Hepatocyte (in vitro differentiated cells): ENCODE data around the gene NUP210L. TPM values are rescaled to one million over a fixed set of nuclear protein-coding genes. Genes with fewer than 3 reads are reported as not detected.

Experiments used
- DNase-seq: peaks from one replicate; pipeline ENCODE4 v3.0.0-alpha.2; 2016; ENCODE audit warnings: low spot score
- H2AFZ ChIP-seq: fragments of 200-600 bp; sonication (generic); 2 replicates; pipeline ENCODE4 v1.6.0; 2016; ENCODE audit warnings: antibody characterized with exemption, mild to moderate bottlenecking
- H3K27ac ChIP-seq: fragments of 200-600 bp; sonication (generic); 2 replicates; pipeline ENCODE4 v1.5.1; 2016; ENCODE audit warnings: mild to moderate bottlenecking
- H3K27me3 ChIP-seq: fragments of 200-600 bp; sonication (generic); 2 replicates; pipeline ENCODE4 v1.6.1; 2016
- H3K36me3 ChIP-seq: fragments of 200-600 bp; sonication (generic); replicated peaks from 2 replicates; pipeline ENCODE4 v1.5.1; 2016; ENCODE audit warnings: low read depth; ENCODE audit not compliant: insufficient read depth
- H3K4me1 ChIP-seq: fragments of 200-600 bp; sonication (generic); 2 replicates; pipeline ENCODE4 v1.5.1; 2016; ENCODE audit warnings: mild to moderate bottlenecking, moderate library complexity; ENCODE audit not compliant: insufficient read depth
- H3K4me2 ChIP-seq: fragments of 200-600 bp; sonication (generic); 2 replicates; pipeline ENCODE4 v1.6.0; 2016
- H3K4me3 ChIP-seq: fragments of 200-600 bp; sonication (generic); 2 replicates; pipeline ENCODE4 v1.5.1; 2016; ENCODE audit warnings: mild to moderate bottlenecking
- H3K79me2 ChIP-seq: fragments of 200-600 bp; sonication (generic); 2 replicates; pipeline ENCODE4 v1.6.0; 2017; ENCODE audit warnings: mild to moderate bottlenecking
- H3K9me2 ChIP-seq: fragments of 200-600 bp; sonication (generic); replicated peaks from 2 replicates; pipeline ENCODE4 v1.6.0; 2017; ENCODE audit warnings: mild to moderate bottlenecking; ENCODE audit not compliant: insufficient read depth
- H3K9me3 ChIP-seq: fragments of 200-600 bp; sonication (generic); 2 replicates; pipeline ENCODE4 v1.5.1; 2016; ENCODE audit warnings: low read depth, mild to moderate bottlenecking
- H4K20me1 ChIP-seq: fragments of 200-600 bp; sonication (generic); 2 replicates; pipeline ENCODE4 v1.6.0; 2016; ENCODE audit warnings: mild to moderate bottlenecking; ENCODE audit not compliant: insufficient read depth, poor library complexity, severe bottlenecking
- CTCF ChIP-seq: fragments of 200-600 bp; sonication (generic); IDR thresholded peaks from 2 replicates; pipeline ENCODE4 v1.5.1; 2016; ENCODE audit warnings: antibody characterized with exemption, mild to moderate bottlenecking; ENCODE audit not compliant: poor library complexity
- EZH2 ChIP-seq: fragments of 200-600 bp; sonication (generic); IDR thresholded peaks from 2 replicates; pipeline ENCODE4 v1.6.1; 2016; ENCODE audit warnings: antibody characterized with exemption, mild to moderate bottlenecking, borderline replicate concordance
- EZH2phosphoT487 ChIP-seq: fragments of 200-600 bp; sonication (generic); IDR thresholded peaks from one replicate; pipeline ENCODE4 v1.6.1; 2018; ENCODE audit warnings: antibody characterized with exemption, mild to moderate bottlenecking, low read depth, moderate library complexity; ENCODE audit not compliant: unreplicated experiment, severe bottlenecking
- WGBS: methylation state at CpG from one replicate; pipeline ENCODE4 v1.1.6; 2016; ENCODE audit warnings: low lambda C conversion rate; ENCODE audit errors: missing lambda C conversion rate; 5-methylcytosine and 5-hydroxymethylcytosine counted together
- polyA plus RNA-seq: library from polyadenylated mRNA; unstranded; fragments of >200 nt; fragmentation: Nextera tagmentation; extraction: Ambion mirVana; gene quantifications from 2 replicates; pipeline ENCODE4 v1.2.1, GENCODE V29; 2016
- total RNA-seq: library from RNA; depleted of rRNA; stranded (reverse); fragments of >200 nt; gene quantifications from 2 replicates; pipeline ENCODE4 v1.2.3, GENCODE V29; 2014

Gene NUP210L
- total and polyA plus RNA-seq, 2 experiments from 2014 or later = 0.03 TPM; not detected in 1

GRCh38 chr1:154095456-154096060, 59.3 kb downstream of the NUP210L start:
- Histone ChIP-seq H3K79me2 (no peaks in the 10 kb centered on the region), H3K36me3 (no peaks in the 10 kb centered on the region), H3K27me3 (no peaks in the 10 kb centered on the region), H3K27ac (no peak overlapping the region), H3K4me1 (no peaks in the 10 kb centered on the region), H2AFZ (no peak overlapping the region), H4K20me1 (no peaks in the 10 kb centered on the region), H3K9me3 (no peaks in the 10 kb centered on the region), H3K4me3 (no peak overlapping the region), H3K9me2 (no peaks in the 10 kb centered on the region), H3K4me2 (no peak overlapping the region)
- TF ChIP-seq EZH2 (no peak), CTCF (no peak), EZH2phosphoT487 (no peak)
- no peak for DNase-seq
- WGBS = 50% methylated on average over 2 of the region's 2 CpGs

- Histone ChIP-seq H3K79me2 (no peaks in the 10 kb centered on the region), H2AFZ (no peak overlapping the region), H3K9me3 (no peaks in the 10 kb centered on the region), H3K4me2 (no peak overlapping the region), H3K4me1 (no peaks in the 10 kb centered on the region), H4K20me1 (no peaks in the 10 kb centered on the region), H3K27me3 (no peaks in the 10 kb centered on the region), H3K36me3 (no peaks in the 10 kb centered on the region), H3K9me2 (no peaks in the 10 kb centered on the region), H3K4me3 (no peak overlapping the region), H3K27ac (no peak overlapping the region)
- DNase-seq = no peak
- 96% methylated on average over 4 of the region's 4 CpGs for WGBS
- TF ChIP-seq EZH2 (no peak), CTCF (no peak), EZH2phosphoT487 (no peak)
Observed at GRCh38 chr1:154094411-154094810, 60.5 kb downstream of the NUP210L start.

GRCh38 chr1:154093699-154094098, 61.2 kb downstream of the NUP210L start:
- Histone ChIP-seq H3K4me3 (no peak overlapping the region), H3K4me1 (no peaks in the 10 kb centered on the region), H3K4me2 (no peak overlapping the region), H3K9me3 (no peaks in the 10 kb centered on the region), H4K20me1 (no peaks in the 10 kb centered on the region), H3K27me3 (no peaks in the 10 kb centered on the region), H3K27ac (no peak overlapping the region), H3K9me2 (no peaks in the 10 kb centered on the region), H2AFZ (no peak overlapping the region), H3K36me3 (no peaks in the 10 kb centered on the region), H3K79me2 (no peaks in the 10 kb centered on the region)
- TF ChIP-seq EZH2 (no peak), EZH2phosphoT487 (no peak), CTCF (no peak)
- DNase-seq = no peak
- WGBS = 94% methylated on average over 3 of the region's 3 CpGs
